Measurements from ENCODE around the gene BCAT1.
"Not testable (repeated sequence)": the region's sequence is repeated elsewhere in the genome, so short reads cannot be mapped to it uniquely, and the experiment has no call there.

The BCAT1 gene

GRCh38 chr12:24872211-24872610 is 76.7 kb downstream of the BCAT1 start:
- no peak overlapping the region for H3K27ac ChIP-seq (ENCODE audit: low read depth, low read length, poor library complexity, severe bottlenecking)
- H3K4me2 ChIP-seq (ENCODE audit: low read length): no peak overlapping the region
- H3F3A ChIP-seq (ENCODE audit: insufficient read depth, low read length): no peaks in the 10 kb centered on the region
- no peak overlapping the region for H3K9ac ChIP-seq (ENCODE audit: low read length)
- no peaks in the 10 kb centered on the region; the same call in 1 of the 2 replicates for H3K36me3 ChIP-seq (ENCODE audit: insufficient read depth, low read length)
- H2AFZ ChIP-seq (ENCODE audit: low read length): no peak overlapping the region
- H3K4me3 ChIP-seq (ENCODE audit: low read depth, low read length, poor library complexity, severe bottlenecking): no peak overlapping the region
- H3K79me2 ChIP-seq (ENCODE audit: insufficient read depth, low read length): no peaks in the 10 kb centered on the region
- no peaks in the 10 kb centered on the region for H3K27me3 ChIP-seq (ENCODE audit: insufficient read depth, low read length)
- no peak for TF ChIP-seq EZH2 (IDR thresholded peaks at IDR 0.05; ENCODE audit: borderline replicate concordance, low read length)
- no peak for TF ChIP-seq CTCF (IDR thresholded peaks at IDR 0.05; ENCODE audit: low read length)
- no peaks in the 10 kb centered on the region for H4K20me1 ChIP-seq (ENCODE audit: insufficient read depth, low read length)
- H3K4me1 ChIP-seq (ENCODE audit: insufficient read depth, low read length, severe bottlenecking): no peaks in the 10 kb centered on the region
- no peaks in the 10 kb centered on the region for H3K9me2 ChIP-seq (ENCODE audit: low read depth, low read length)
- peaks cover 2% of the 10 kb centered on the region; the same call in 1 of the 2 replicates for H3K9me3 ChIP-seq (ENCODE audit: low read length)

- H3K27ac ChIP-seq (ENCODE audit: low read depth, low read length, poor library complexity, severe bottlenecking); H3K4me2 ChIP-seq (ENCODE audit: low read length); H3K4me3 ChIP-seq (ENCODE audit: low read depth, low read length, poor library complexity, severe bottlenecking); H4K20me1 ChIP-seq (ENCODE audit: insufficient read depth, low read length); H3K9ac ChIP-seq (ENCODE audit: low read length); H3K9me3 ChIP-seq (ENCODE audit: low read length); H3K36me3 ChIP-seq (ENCODE audit: insufficient read depth, low read length); H3K4me1 ChIP-seq (ENCODE audit: insufficient read depth, low read length, severe bottlenecking); H3F3A ChIP-seq (ENCODE audit: insufficient read depth, low read length); H2AFZ ChIP-seq (ENCODE audit: low read length); H3K79me2 ChIP-seq (ENCODE audit: insufficient read depth, low read length); H3K27me3 ChIP-seq (ENCODE audit: insufficient read depth, low read length); H3K9me2 ChIP-seq (ENCODE audit: low read depth, low read length): not testable (repeated sequence)
These were observed 82.8 kb downstream of the BCAT1 start for GRCh38 chr12:24866139-24866538.

- H3K4me2 ChIP-seq (ENCODE audit: low read length): no peak overlapping the region
- H2AFZ ChIP-seq (ENCODE audit: low read length): no peak overlapping the region
- no peak overlapping the region for H3K27ac ChIP-seq (ENCODE audit: low read depth, low read length, poor library complexity, severe bottlenecking)
- no peaks in the 10 kb centered on the region for H3K9me2 ChIP-seq (ENCODE audit: low read depth, low read length)
- no peak overlapping the region for H3K9ac ChIP-seq (ENCODE audit: low read length)
- H3K4me3 ChIP-seq (ENCODE audit: low read depth, low read length, poor library complexity, severe bottlenecking): no peak overlapping the region
- H3K36me3 ChIP-seq (ENCODE audit: insufficient read depth, low read length): no peaks in the 10 kb centered on the region; the same call in 1 of the 2 replicates
- TF ChIP-seq EZH2 (IDR thresholded peaks at IDR 0.05; ENCODE audit: borderline replicate concordance, low read length) (no peak), CTCF (IDR thresholded peaks at IDR 0.05; ENCODE audit: low read length) (no peak)
- H3K27me3 ChIP-seq (ENCODE audit: insufficient read depth, low read length): no peaks in the 10 kb centered on the region
- H4K20me1 ChIP-seq (ENCODE audit: insufficient read depth, low read length): no peaks in the 10 kb centered on the region
- no peaks in the 10 kb centered on the region for H3K79me2 ChIP-seq (ENCODE audit: insufficient read depth, low read length)
- H3K4me1 ChIP-seq (ENCODE audit: insufficient read depth, low read length, severe bottlenecking): no peaks in the 10 kb centered on the region
- H3K9me3 ChIP-seq (ENCODE audit: low read length): peaks cover 2% of the 10 kb centered on the region; the same call in 1 of the 2 replicates
- H3F3A ChIP-seq (ENCODE audit: insufficient read depth, low read length): no peaks in the 10 kb centered on the region
These were observed 84.1 kb downstream of the BCAT1 start for GRCh38 chr12:24864796-24865125.

- Histone ChIP-seq H3K9me3 (ENCODE audit: low read length) (no peaks in the 10 kb centered on the region), H3K9ac (ENCODE audit: low read length) (no peak overlapping the region), H4K20me1 (ENCODE audit: insufficient read depth, low read length) (no peaks in the 10 kb centered on the region), H3K36me3 (ENCODE audit: insufficient read depth, low read length) (no peaks in the 10 kb centered on the region), H3K9me2 (ENCODE audit: low read depth, low read length) (no peaks in the 10 kb centered on the region), H3K27me3 (ENCODE audit: insufficient read depth, low read length) (no peaks in the 10 kb centered on the region), H3K27ac (ENCODE audit: low read depth, low read length, poor library complexity, severe bottlenecking) (no peak overlapping the region), H3K79me2 (ENCODE audit: insufficient read depth, low read length) (no peaks in the 10 kb centered on the region), H3K4me1 (ENCODE audit: insufficient read depth, low read length, severe bottlenecking) (no peaks in the 10 kb centered on the region), H3F3A (ENCODE audit: insufficient read depth, low read length) (no peaks in the 10 kb centered on the region), H3K4me3 (ENCODE audit: low read depth, low read length, poor library complexity, severe bottlenecking) (no peak overlapping the region), H2AFZ (ENCODE audit: low read length) (no peak overlapping the region), H3K4me2 (ENCODE audit: low read length) (no peak overlapping the region)
- TF ChIP-seq CTCF (IDR thresholded peaks at IDR 0.05; ENCODE audit: low read length) (no peak), EZH2 (IDR thresholded peaks at IDR 0.05; ENCODE audit: borderline replicate concordance, low read length) (no peak)
These were observed 86.9 kb downstream of the BCAT1 start for GRCh38 chr12:24861766-24862540.

Data from OCI-LY1 (cell line).